PC-9 (cell line): ENCODE data around the gene RAB11A. TPM values are rescaled to one million over a fixed set of nuclear protein-coding genes. Genes with fewer than 3 reads are reported as not detected.
"Not testable (repeated sequence)": the region's sequence is repeated elsewhere in the genome, so short reads cannot be mapped to it uniquely, and the experiment has no call there.

Experiments used
- BruUV-seq: library from RNA; stranded (reverse); fragments of 400-500 nt; replicated peaks from 2 replicates; lab custom pipeline; 2021; lab: Mats Ljungman, UMichigan
- CTCF ChIA-PET: fragments of 300-600 bp; sonication (Branson Sonifier 250); formaldehyde crosslinking; loops from one replicate; lab custom pipeline; 2022; ENCODE audit warnings: antibody characterized with exemption; lab: Charles Lee
- POLR2A ChIA-PET: fragments of 300-600 bp; sonication (Branson Sonifier 250); formaldehyde crosslinking; loops from one replicate; lab custom pipeline; 2022; ENCODE audit warnings: antibody characterized with exemption; ENCODE audit not compliant: unreplicated experiment; lab: Charles Lee
- DNase-seq, 2 experiments: peaks; one replicate each; pipeline versions ENCODE4 v3.0.0 to v3.0.0-alpha.2; 2015 to 2022; ENCODE audit warnings: mixed read lengths in 1 of 2
- H2AFZ ChIP-seq: fragments of 200-600 bp; sonication (generic); 2 replicates; pipeline ENCODE4 v1.8.1; 2017; ENCODE audit warnings: antibody characterized with exemption
- H3F3A ChIP-seq: fragments of 200-600 bp; sonication (generic); 2 replicates; pipeline ENCODE4 v1.8.1; 2017; ENCODE audit warnings: antibody characterized with exemption, mild to moderate bottlenecking, low read depth; ENCODE audit not compliant: insufficient read depth
- H3K27ac ChIP-seq: fragments of 200-600 bp; sonication (generic); 2 replicates; pipeline ENCODE4 v1.6.1; 2016; ENCODE audit warnings: mixed run types
- H3K27me3 ChIP-seq: fragments of 200-600 bp; sonication (generic); 2 replicates; pipeline ENCODE4 v1.6.1; 2016; ENCODE audit warnings: low read depth, mixed run types; ENCODE audit not compliant: insufficient read depth
- H3K36me3 ChIP-seq: fragments of 200-600 bp; sonication (generic); 2 replicates; pipeline ENCODE4 v1.6.1; 2016; ENCODE audit warnings: low read depth, mixed run types
- H3K4me1 ChIP-seq: fragments of 200-600 bp; sonication (generic); replicated peaks from 2 replicates; pipeline ENCODE4 v1.6.1; 2016; ENCODE audit warnings: mixed run types; ENCODE audit not compliant: insufficient read depth
- H3K4me2 ChIP-seq: fragments of 200-600 bp; sonication (generic); 2 replicates; pipeline ENCODE4 v1.6.1; 2017; ENCODE audit warnings: mixed run types
- H3K4me3 ChIP-seq: fragments of 200-600 bp; sonication (generic); 2 replicates; pipeline ENCODE4 v1.6.1; 2016; ENCODE audit warnings: mixed run types
- H3K79me2 ChIP-seq: fragments of 200-600 bp; sonication (generic); 2 replicates; pipeline ENCODE4 v1.6.1; 2017; ENCODE audit warnings: low read depth, mixed run types
- H3K9me2 ChIP-seq: fragments of 200-600 bp; sonication (generic); 2 replicates; pipeline ENCODE4 v1.8.1; 2017; ENCODE audit warnings: mild to moderate bottlenecking; ENCODE audit not compliant: insufficient read depth
- H3K9me3 ChIP-seq: fragments of 200-600 bp; sonication (generic); 2 replicates; pipeline ENCODE4 v1.8.1; 2016; ENCODE audit warnings: low read depth; ENCODE audit not compliant: insufficient read depth
- H4K20me1 ChIP-seq: fragments of 200-600 bp; sonication (generic); 2 replicates; pipeline ENCODE4 v1.8.1; 2017; ENCODE audit not compliant: insufficient read depth
- CTCF ChIP-seq: fragments of 200-600 bp; sonication (generic); conservative IDR thresholded peaks from 2 replicates; pipeline ENCODE4 v1.6.1; 2017; ENCODE audit warnings: mixed run types, antibody characterized with exemption, mild to moderate bottlenecking, moderate library complexity
- EZH2 ChIP-seq: fragments of 200-600 bp; sonication (generic); IDR thresholded peaks from 2 replicates; pipeline ENCODE4 v1.8.0; 2017; ENCODE audit warnings: antibody characterized with exemption, low read depth
- intact Hi-C: fragments of 100-400 bp; cut with micrococcal nuclease; formaldehyde crosslinking; loops from one replicate; pipeline ENCODE4 v1.10.0; 2022; ENCODE audit not compliant: unreplicated experiment
- total RNA-seq: library from RNA; stranded (reverse); gene quantifications from 2 replicates; pipeline ENCODE4 v1.2.3, GENCODE V29; 2021

RAB11A gene
- total RNA-seq, 1 experiment from 2014 or later, result 233 TPM

GRCh38 chr15:65862682-65863081 lies 6.6 kb upstream of the RAB11A start:
- H3K4me2 ChIP-seq, result no peak overlapping the region
- peak in 1 of 2 experiments; percentile 6 for DNase-seq
- no peaks in the 10 kb centered on the region for H3K9me2 ChIP-seq
- no peaks in the 10 kb centered on the region for H4K20me1 ChIP-seq
- H3F3A ChIP-seq, result no peaks in the 10 kb centered on the region
- ChIA-PET POLR2A (interaction anchor here (0.6 kb wide), 1 partner anchor 21 kb away, joined by 7 read pairs; no protein-coding TSS in a partner anchor), CTCF (interaction anchor here (0.5 to 0.7 kb wide), 3 partner anchors 67 to 475 kb away, joined by 4 to 14 read pairs (median 4); no protein-coding TSS in a partner anchor)
- no peak overlapping the region for H3K4me3 ChIP-seq
- no peaks in the 10 kb centered on the region for H3K36me3 ChIP-seq
- intact Hi-C loops, result no loop called here
- no peaks in the 10 kb centered on the region for H3K9me3 ChIP-seq
- no TSS peak for BruUV-seq
- no peaks in the 10 kb centered on the region for H3K4me1 ChIP-seq
- H3K79me2 ChIP-seq, result no peaks in the 10 kb centered on the region
- H2AFZ ChIP-seq, result no peak overlapping the region
- TF ChIP-seq EZH2, result no peak
- TF ChIP-seq CTCF, result no peak; the same call in 1 of the 2 replicates
- no peaks in the 10 kb centered on the region for H3K27me3 ChIP-seq
- H3K27ac ChIP-seq, result no peak overlapping the region

- H3K9me2 ChIP-seq, result no peaks in the 10 kb centered on the region
- POLR2A ChIA-PET, result interaction anchor here (0.6 kb wide), 1 partner anchor 21 kb away, joined by 7 read pairs; no protein-coding TSS in a partner anchor
Measured at GRCh38 chr15:65863106-65863505, 6.2 kb upstream of the RAB11A start.

GRCh38 chr15:65867244-65867643 lies 2.0 kb upstream of the RAB11A start:
- Histone ChIP-seq H3K9me3 (no peaks in the 10 kb centered on the region), H3K27ac (no peak overlapping the region), H2AFZ (no peak overlapping the region), H3K4me2 (no peak overlapping the region), H3K4me3 (no peak overlapping the region), H3K4me1 (peaks cover 12% of the 10 kb centered on the region; the same call in 1 of the 2 replicates), H3K27me3 (no peaks in the 10 kb centered on the region), H3K36me3 (no peaks in the 10 kb centered on the region), H4K20me1 (peaks cover 7% of the 10 kb centered on the region), H3K9me2 (no peaks in the 10 kb centered on the region), H3F3A (peaks cover 20% of the 10 kb centered on the region), H3K79me2 (peaks cover 29% of the 10 kb centered on the region)
- BruUV-seq, result no TSS peak
- ChIA-PET POLR2A (no interaction called here), CTCF (no interaction called here)
- intact Hi-C loops, result no loop called here
- TF ChIP-seq EZH2, result no peak
- TF ChIP-seq CTCF, result no peak
- peak in 1 of 2 experiments; percentile 35 for DNase-seq

More at GRCh38 chr15:65863106-65863505, 6.2 kb upstream of the RAB11A start:
- BruUV-seq, result no TSS peak
- H3K4me1 ChIP-seq, result no peaks in the 10 kb centered on the region
- no peaks in the 10 kb centered on the region for H3K79me2 ChIP-seq
- no peak overlapping the region for H2AFZ ChIP-seq
- no peaks in the 10 kb centered on the region for H3K36me3 ChIP-seq
- intact Hi-C loops, result no loop called here
- H3F3A ChIP-seq, result no peaks in the 10 kb centered on the region
- CTCF ChIA-PET, result interaction anchor here (0.5 to 0.7 kb wide), 3 partner anchors 67 to 475 kb away, joined by 4 to 14 read pairs (median 4); no protein-coding TSS in a partner anchor
- no peak for DNase-seq
- H3K27me3 ChIP-seq, result no peaks in the 10 kb centered on the region
- H3K27ac ChIP-seq, result no peak overlapping the region
- H3K4me3 ChIP-seq, result no peak overlapping the region
- H3K4me2 ChIP-seq, result no peak overlapping the region
- H3K9me3 ChIP-seq, result no peaks in the 10 kb centered on the region
- no peak for TF ChIP-seq CTCF
- no peak for TF ChIP-seq EZH2
- no peaks in the 10 kb centered on the region for H4K20me1 ChIP-seq

- not testable (repeated sequence) for BruUV-seq
Measured at GRCh38 chr15:65867933-65868332, 1.4 kb upstream of the RAB11A start.

More at GRCh38 chr15:65867933-65868332, 1.4 kb upstream of the RAB11A start:
- H3K27me3 ChIP-seq, H3K9me2 ChIP-seq, POLR2A ChIA-PET, H2AFZ ChIP-seq, H3K9me3 ChIP-seq, H3K27ac ChIP-seq, H3K4me2 ChIP-seq, H3K36me3 ChIP-seq, H3K4me3 ChIP-seq, DNase-seq: not testable (repeated sequence)
- H4K20me1 ChIP-seq, result peaks cover 13% of the 10 kb centered on the region
- H3K4me1 ChIP-seq, result peaks cover 19% of the 10 kb centered on the region; the same call in 1 of the 2 replicates
- intact Hi-C loops, result loop anchor here (2.0 kb wide), 1 partner anchor 35 kb away; no protein-coding TSS in a partner anchor
- peaks cover 20% of the 10 kb centered on the region for H3F3A ChIP-seq
- CTCF ChIA-PET, result interaction anchor here (0.6 kb wide), 1 partner anchor 18 kb away, joined by 4 read pairs; no protein-coding TSS in a partner anchor
- peaks cover 35% of the 10 kb centered on the region for H3K79me2 ChIP-seq
